Activated T-cell treated with anti-CD3 and anti-CD28 coated beads, Interleukin-2, amount 50 U/mL, for 24 hours (primary cell): ENCODE results near the gene SLC4A1.

Experiments
- DNase-seq: peaks from one replicate; pipeline ENCODE4 v3.0.0-alpha.2; 2020
- H3K27ac Mint-ChIP-seq: 2 replicates; pipeline ENCODE4 v1.8.0; 2020; ENCODE audit warnings: mild to moderate bottlenecking, mixed read lengths
- H3K27me3 Mint-ChIP-seq: 2 replicates; pipeline ENCODE4 v1.8.0; 2020; ENCODE audit warnings: mixed read lengths
- H3K36me3 Mint-ChIP-seq: 2 replicates; pipeline ENCODE4 v1.8.0; 2020; ENCODE audit warnings: low read depth, mixed read lengths
- H3K4me1 Mint-ChIP-seq: 2 replicates; pipeline ENCODE4 v1.8.0; 2020; ENCODE audit warnings: low read depth, mixed read lengths
- H3K4me3 Mint-ChIP-seq: 2 replicates; pipeline ENCODE4 v1.8.0; 2020; ENCODE audit warnings: mild to moderate bottlenecking, moderate library complexity, mixed read lengths
- H3K9me3 Mint-ChIP-seq: 2 replicates; pipeline ENCODE4 v1.8.0; 2020; ENCODE audit warnings: mixed read lengths

SLC4A1 gene

DNA sequence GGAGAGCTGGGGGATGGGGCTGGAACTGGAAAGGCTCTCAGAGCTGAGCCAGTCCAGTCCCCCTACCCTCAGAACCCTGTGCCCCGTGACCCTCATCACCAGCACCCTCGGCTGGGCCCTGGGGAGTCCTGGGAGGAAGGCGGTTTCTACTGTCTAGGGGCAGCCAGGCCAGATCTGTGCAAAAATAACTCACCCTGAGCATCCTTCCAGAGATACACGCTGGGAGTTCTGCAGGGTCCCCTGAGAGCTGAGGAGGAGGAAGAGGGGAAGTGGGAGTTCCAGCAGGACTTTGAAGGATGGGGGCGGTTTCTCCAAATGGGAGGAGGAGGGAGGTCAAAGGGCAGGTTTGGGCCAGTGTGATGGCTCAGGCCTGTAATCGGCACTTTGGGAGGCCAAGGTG lies 5.0 kb upstream of the SLC4A1 start:
- H3K4me1 Mint-ChIP-seq: no peaks in the 10 kb centered on the region
- H3K9me3 Mint-ChIP-seq: no peaks in the 10 kb centered on the region
- no peaks in the 10 kb centered on the region for H3K36me3 Mint-ChIP-seq
- no peak for DNase-seq
- H3K27me3 Mint-ChIP-seq: no peaks in the 10 kb centered on the region
- no peak overlapping the region for H3K27ac Mint-ChIP-seq
- no peak overlapping the region for H3K4me3 Mint-ChIP-seq

- Mint-ChIP-seq H3K36me3 (no peaks in the 10 kb centered on the region), H3K4me1 (no peaks in the 10 kb centered on the region), H3K27me3 (no peaks in the 10 kb centered on the region), H3K27ac (no peak overlapping the region), H3K9me3 (no peaks in the 10 kb centered on the region), H3K4me3 (no peak overlapping the region)
- no peak for DNase-seq
Measured at GRCh38 chr17:44272321-44272951, 4.5 kb upstream of the SLC4A1 start.

- H3K4me3 Mint-ChIP-seq: no peak overlapping the region
- H3K27me3 Mint-ChIP-seq: no peaks in the 10 kb centered on the region
- H3K4me1 Mint-ChIP-seq: no peaks in the 10 kb centered on the region
- no peak overlapping the region for H3K27ac Mint-ChIP-seq
- no peaks in the 10 kb centered on the region for H3K9me3 Mint-ChIP-seq
- H3K36me3 Mint-ChIP-seq: no peaks in the 10 kb centered on the region
- no peak for DNase-seq
Measured at GRCh38 chr17:44269535-44270240, 1.8 kb upstream of the SLC4A1 start.

- no peaks in the 10 kb centered on the region for H3K9me3 Mint-ChIP-seq
- H3K27me3 Mint-ChIP-seq: no peaks in the 10 kb centered on the region
- H3K36me3 Mint-ChIP-seq: no peaks in the 10 kb centered on the region
- no peak for DNase-seq
- H3K4me1 Mint-ChIP-seq: no peaks in the 10 kb centered on the region
- H3K27ac Mint-ChIP-seq: no peak overlapping the region
- no peak overlapping the region for H3K4me3 Mint-ChIP-seq
Measured at GRCh38 chr17:44268709-44269534, 987 bp upstream of the SLC4A1 start.

DNA sequence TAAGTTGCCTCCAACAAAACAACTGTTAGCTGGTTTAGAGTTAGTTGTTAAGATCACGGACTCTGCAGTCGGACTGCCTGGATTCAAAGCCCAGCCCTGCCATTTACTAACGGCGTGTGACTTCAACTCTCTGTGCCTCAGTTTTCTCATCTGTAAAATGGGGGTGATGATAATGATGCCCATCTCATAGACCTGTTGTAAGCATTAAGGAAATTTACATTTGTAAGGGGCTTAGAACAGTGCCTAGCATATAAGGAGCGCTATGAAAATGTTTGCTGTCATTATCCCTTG lies 825 bp downstream of the SLC4A1 start:
- Mint-ChIP-seq H3K36me3 (no peaks in the 10 kb centered on the region), H3K27ac (no peak overlapping the region), H3K4me1 (no peaks in the 10 kb centered on the region), H3K27me3 (no peaks in the 10 kb centered on the region), H3K4me3 (no peak overlapping the region), H3K9me3 (no peaks in the 10 kb centered on the region)
- DNase-seq: no peak

DNA sequence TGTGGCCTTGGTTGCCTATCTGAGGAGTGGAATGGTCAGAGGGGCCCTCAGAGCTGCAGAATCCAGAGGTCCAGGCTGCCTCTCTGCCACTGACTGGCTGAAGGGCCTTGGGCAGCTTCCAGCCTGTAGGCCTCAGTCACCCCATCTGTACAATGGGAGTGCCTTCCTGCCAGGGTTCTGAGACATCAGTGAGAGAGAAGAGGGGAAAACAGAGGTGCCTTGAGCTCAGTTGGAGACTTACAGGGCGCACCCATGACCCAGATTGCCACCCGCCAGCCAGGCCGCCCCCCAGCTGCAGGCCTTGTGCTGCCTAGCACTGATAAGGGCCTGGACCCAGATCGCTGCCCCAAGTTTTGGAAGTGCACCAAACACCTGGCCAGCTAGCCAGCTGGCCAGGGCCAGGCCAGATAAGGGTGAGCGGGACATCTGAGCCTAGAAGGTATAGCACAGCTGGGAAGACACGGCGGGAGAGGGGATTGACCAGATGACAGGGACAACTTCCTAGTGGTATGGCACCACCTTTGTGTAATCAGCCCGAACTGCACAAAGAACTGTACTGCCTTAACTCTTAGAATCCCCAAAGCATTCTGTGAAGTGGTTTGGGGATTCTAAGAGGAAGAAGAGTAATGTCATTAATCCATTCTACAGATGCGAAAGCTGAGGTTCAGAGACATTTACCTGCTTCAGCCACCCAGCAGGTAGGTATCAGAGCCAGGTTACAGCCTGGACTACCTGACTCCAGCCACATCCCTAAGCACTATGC lies 1.4 kb downstream of the SLC4A1 start:
- Mint-ChIP-seq H3K4me3 (no peak overlapping the region), H3K36me3 (no peaks in the 10 kb centered on the region), H3K9me3 (no peaks in the 10 kb centered on the region), H3K27me3 (no peaks in the 10 kb centered on the region), H3K4me1 (no peaks in the 10 kb centered on the region), H3K27ac (no peak overlapping the region)
- DNase-seq: no peak

DNA sequence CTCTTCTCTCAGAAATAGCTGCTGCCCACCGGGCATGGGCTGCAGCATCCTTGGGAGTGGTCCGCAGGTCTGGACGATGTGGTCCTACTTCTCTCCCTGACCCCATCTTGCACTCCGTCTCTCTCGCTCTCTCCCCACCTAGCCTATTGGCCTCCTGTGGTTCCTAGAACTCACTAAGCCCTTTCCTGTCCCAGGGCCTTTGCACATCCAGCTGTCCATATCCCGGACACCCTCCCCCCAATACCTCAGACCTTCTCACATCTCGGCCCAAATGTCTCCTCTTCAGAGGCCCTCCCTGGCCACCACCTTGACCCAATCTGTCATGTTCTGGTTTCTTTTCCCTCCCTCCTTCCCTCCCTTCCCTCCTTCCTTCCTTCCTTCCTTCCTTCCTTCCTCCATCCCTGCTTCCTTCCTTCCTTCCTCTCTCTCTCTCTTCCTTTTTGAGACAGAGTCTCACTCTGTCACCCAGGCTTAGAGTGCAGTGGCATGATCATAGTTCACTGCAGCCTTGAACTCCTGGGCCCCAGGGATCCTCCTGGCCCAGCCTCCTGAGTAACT lies 4.5 kb downstream of the SLC4A1 start:
- no peak for DNase-seq
- Mint-ChIP-seq H3K4me1 (no peaks in the 10 kb centered on the region), H3K27ac (no peak overlapping the region), H3K27me3 (no peaks in the 10 kb centered on the region), H3K4me3 (no peak overlapping the region), H3K9me3 (no peaks in the 10 kb centered on the region), H3K36me3 (no peaks in the 10 kb centered on the region)

DNA sequence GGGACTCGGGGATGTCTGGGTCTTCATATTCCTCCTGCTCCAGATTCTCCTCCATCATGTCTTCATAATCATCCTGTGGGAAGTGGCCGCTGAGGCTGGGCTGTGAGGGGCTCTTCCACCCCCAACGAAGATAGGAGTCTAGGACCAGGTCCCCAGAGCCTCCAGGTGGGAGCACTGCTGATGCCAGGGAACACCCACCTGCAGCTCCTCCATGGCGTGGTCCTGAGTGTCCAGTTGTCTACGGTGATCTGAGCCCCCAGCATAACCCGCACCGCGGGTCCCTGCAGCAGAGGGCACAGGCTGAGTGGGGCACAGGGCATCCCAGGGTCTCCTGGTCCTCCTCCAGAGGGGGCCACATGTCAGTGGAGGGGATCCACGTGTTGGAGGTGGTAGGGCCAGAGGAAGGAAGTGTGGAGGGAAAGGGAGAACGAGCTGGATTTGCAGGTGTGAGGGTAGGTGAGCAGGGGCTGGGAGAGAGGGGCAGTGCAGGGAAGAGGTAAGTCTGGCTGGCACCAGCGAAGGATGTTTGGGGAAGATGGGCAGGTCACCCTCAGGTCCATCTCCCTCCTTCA lies 5.2 kb downstream of the SLC4A1 start:
- Mint-ChIP-seq H3K27me3 (no peaks in the 10 kb centered on the region), H3K4me3 (no peak overlapping the region), H3K4me1 (no peaks in the 10 kb centered on the region), H3K27ac (no peak overlapping the region), H3K9me3 (no peaks in the 10 kb centered on the region), H3K36me3 (no peaks in the 10 kb centered on the region)
- DNase-seq: no peak

- H3K36me3 Mint-ChIP-seq: no peaks in the 10 kb centered on the region
- H3K4me1 Mint-ChIP-seq: no peaks in the 10 kb centered on the region
- no peak for DNase-seq
- H3K27me3 Mint-ChIP-seq: no peaks in the 10 kb centered on the region
- H3K27ac Mint-ChIP-seq: no peak overlapping the region
- no peak overlapping the region for H3K4me3 Mint-ChIP-seq
- no peaks in the 10 kb centered on the region for H3K9me3 Mint-ChIP-seq
Measured at GRCh38 chr17:44260296-44260695, 7.6 kb downstream of the SLC4A1 start.

- Mint-ChIP-seq H3K4me3 (no peak overlapping the region), H3K9me3 (no peaks in the 10 kb centered on the region), H3K36me3 (no peaks in the 10 kb centered on the region), H3K4me1 (no peaks in the 10 kb centered on the region), H3K27me3 (no peaks in the 10 kb centered on the region), H3K27ac (no peak overlapping the region)
- DNase-seq: no peak
Measured at GRCh38 chr17:44258811-44259351, 9.1 kb downstream of the SLC4A1 start.

- Mint-ChIP-seq H3K4me3 (no peak overlapping the region), H3K27me3 (no peaks in the 10 kb centered on the region), H3K9me3 (no peaks in the 10 kb centered on the region), H3K36me3 (no peaks in the 10 kb centered on the region), H3K27ac (no peak overlapping the region), H3K4me1 (no peaks in the 10 kb centered on the region)
- no peak for DNase-seq
Measured at GRCh38 chr17:44257815-44258760, 9.8 kb downstream of the SLC4A1 start.

DNA sequence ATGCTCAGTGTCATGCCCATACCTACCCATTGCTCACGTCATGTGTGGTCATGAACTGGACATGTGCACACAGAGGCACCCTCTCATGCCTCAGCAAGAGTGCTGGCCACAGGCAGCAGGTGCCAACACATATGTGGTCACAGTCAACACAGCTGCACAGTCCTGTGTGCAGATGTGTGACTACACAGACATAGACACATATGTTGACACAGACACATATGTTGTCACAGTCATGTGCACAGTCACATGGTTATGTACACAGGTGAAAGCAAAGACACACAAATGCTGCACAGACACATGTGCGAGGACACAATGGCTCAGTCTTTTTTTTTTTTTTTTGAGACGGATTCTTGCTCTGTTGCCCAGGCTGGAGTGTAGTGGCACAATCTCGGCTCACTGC lies 11.3 kb downstream of the SLC4A1 start:
- Mint-ChIP-seq H3K4me3 (no peak overlapping the region), H3K27ac (no peak overlapping the region), H3K9me3 (no peaks in the 10 kb centered on the region), H3K27me3 (no peaks in the 10 kb centered on the region), H3K36me3 (no peaks in the 10 kb centered on the region), H3K4me1 (no peaks in the 10 kb centered on the region)
- DNase-seq: no peak

GRCh38 chr17:44255915-44256314 lies 12.0 kb downstream of the SLC4A1 start:
- H3K27me3 Mint-ChIP-seq: no peaks in the 10 kb centered on the region
- no peaks in the 10 kb centered on the region for H3K4me1 Mint-ChIP-seq
- no peak for DNase-seq
- H3K9me3 Mint-ChIP-seq: no peaks in the 10 kb centered on the region
- H3K4me3 Mint-ChIP-seq: no peak overlapping the region
- no peaks in the 10 kb centered on the region for H3K36me3 Mint-ChIP-seq
- H3K27ac Mint-ChIP-seq: no peak overlapping the region
